OCI-M1 (cell line): ENCODE results near the gene RASSF4.

Experiments
- DNase-seq: peaks from one replicate; lab custom pipeline; 2025; lab: John Stamatoyannopoulos, UW

Gene RASSF4

GRCh38 chr10:44927352-44927751 lies 32.2 kb upstream of the RASSF4 start:
- DNase-seq, result peak; percentile 41

- no peak for DNase-seq
These were observed 31.1 kb upstream of the RASSF4 start for GRCh38 chr10:44928462-44928861.

- DNase-seq, result no peak
These were observed 30.0 kb upstream of the RASSF4 start for GRCh38 chr10:44929356-44930255.

GRCh38 chr10:44930904-44931620 lies 28.5 kb upstream of the RASSF4 start:
- DNase-seq, result no peak

GRCh38 chr10:44931621-44932516 lies 27.7 kb upstream of the RASSF4 start:
- no peak for DNase-seq

GRCh38 chr10:44932517-44933450 lies 26.8 kb upstream of the RASSF4 start:
- peak; percentile 85 for DNase-seq

- DNase-seq, result no peak
These were observed 25.9 kb upstream of the RASSF4 start for GRCh38 chr10:44933451-44934321.

GRCh38 chr10:44934416-44935200 lies 25.0 kb upstream of the RASSF4 start:
- DNase-seq, result no peak

GRCh38 chr10:44935201-44935965 lies 24.2 kb upstream of the RASSF4 start:
- DNase-seq, result no peak

- no peak for DNase-seq
These were observed 23.7 kb upstream of the RASSF4 start for GRCh38 chr10:44935966-44936295.

- DNase-seq, result no peak
These were observed 23.2 kb upstream of the RASSF4 start for GRCh38 chr10:44936314-44936975.

- DNase-seq, result peak; percentile 9
These were observed 22.2 kb upstream of the RASSF4 start for GRCh38 chr10:44937196-44938005.

GRCh38 chr10:44938956-44939355 lies 20.6 kb upstream of the RASSF4 start:
- DNase-seq, result no peak

- DNase-seq, result peak; percentile 11
These were observed 19.8 kb upstream of the RASSF4 start for GRCh38 chr10:44939691-44940401.

- DNase-seq, result peak; percentile 24
These were observed 15.2 kb upstream of the RASSF4 start for GRCh38 chr10:44944354-44944753.

GRCh38 chr10:44946205-44946604 lies 13.4 kb upstream of the RASSF4 start:
- no peak for DNase-seq
